HepG2 (cell line): ENCODE measurements around the gene FMC1. TPM values are rescaled to one million over a fixed set of nuclear protein-coding genes. Genes with fewer than 3 reads are reported as not detected.

Experiments used
- ATRX ChIP-seq: sonication (generic); formaldehyde crosslinking; IDR thresholded peaks from 2 replicates; pipeline ENCODE4 v1.4.0; 2020; ENCODE audit warnings: missing genetic modification reagents, borderline replicate concordance
- RAD21 ChIP-seq: fragments of 450-650 bp; formaldehyde crosslinking; IDR thresholded peaks from 2 replicates; pipeline ENCODE4 v1.5.0; 2020; ENCODE audit warnings: mild to moderate bottlenecking
- RCOR2 ChIP-seq: IDR thresholded peaks from 2 replicates; pipeline ENCODE4 v1.6.1; 2016; ENCODE audit warnings: missing biosample characterization, missing genetic modification reagents
- RELA ChIP-seq: sonication (generic); formaldehyde crosslinking; IDR thresholded peaks from 2 replicates; pipeline ENCODE4 v1.4.0; 2020; ENCODE audit warnings: missing genetic modification reagents
- TOPORS ChIP-seq: sonication (generic); formaldehyde crosslinking; IDR thresholded peaks from 2 replicates; pipeline ENCODE4 v1.8.0; 2023; ENCODE audit warnings: mild to moderate bottlenecking, missing genetic modification reagents
- YEATS2 ChIP-seq: sonication (generic); formaldehyde crosslinking; IDR thresholded peaks from 2 replicates; pipeline ENCODE4 v1.4.0; 2020; ENCODE audit warnings: missing genetic modification reagents, borderline replicate concordance
- ZNF546 ChIP-seq: sonication (generic); formaldehyde crosslinking; conservative IDR thresholded peaks from 2 replicates; pipeline ENCODE4 v1.8.1; 2023; ENCODE audit warnings: mild to moderate bottlenecking, missing genetic modification reagents
- polyA plus RNA-seq, 8 experiments: library from polyadenylated mRNA; depleted of rRNA in 3 of 8; stranded (reverse) in 7 of 8; unstranded in 1 of 8; fragments of >200 nt; fragmentation: Illumina TruSeq in 4 of 8; extraction: Trizol in 4 of 8; gene quantifications; 2 replicates each; pipeline versions ENCODE4 v1.2.1 to v1.2.3, GENCODE V29; 2011 to 2016; ENCODE audit warnings: low read depth in 4 of 8, missing spikeins in 1 of 8, mixed read lengths in 1 of 8; ENCODE audit not compliant: insufficient read depth in 1 of 8
- total RNA-seq, 5 experiments: library from RNA; depleted of rRNA; stranded (reverse); fragments of >200 nt; fragmentation: Illumina TruSeq; extraction: Trizol; gene quantifications; 2 replicates each; pipeline ENCODE4 v1.2.3, GENCODE V29; 2016; ENCODE audit warnings: low read depth in 1 of 5
- TF ChIP-seq, protein P1 (sequence below): sonication (generic); formaldehyde crosslinking; IDR thresholded peaks from 2 replicates; pipeline ENCODE4 v1.5.0; 2020; ENCODE audit warnings: mild to moderate bottlenecking, missing genetic modification reagents, borderline replicate concordance
- TF ChIP-seq, protein P2 (sequence below): sonication (generic); formaldehyde crosslinking; IDR thresholded peaks from 2 replicates; pipeline ENCODE4 v1.4.0; 2020; ENCODE audit warnings: missing genetic modification reagents, borderline replicate concordance
- TF ChIP-seq, protein P3 (sequence below): fragments of 450-650 bp; IDR thresholded peaks from 2 replicates; pipeline ENCODE4 v1.6.1; 2017
- TF ChIP-seq, protein P4 (sequence below): sonication (generic); formaldehyde crosslinking; conservative IDR thresholded peaks from 2 replicates; pipeline ENCODE4 v1.8.1; 2023; ENCODE audit warnings: missing genetic modification reagents
- TF ChIP-seq, protein P5 (sequence below): IDR thresholded peaks from 2 replicates; pipeline ENCODE4 v1.6.1; 2016

The FMC1 gene
- total and polyA plus RNA-seq, 2 of the 13 experiments (the other 11 are each of a cell fraction or from before 2014, with no cell fraction given), result 39.2 to 50.7 TPM

DNA sequence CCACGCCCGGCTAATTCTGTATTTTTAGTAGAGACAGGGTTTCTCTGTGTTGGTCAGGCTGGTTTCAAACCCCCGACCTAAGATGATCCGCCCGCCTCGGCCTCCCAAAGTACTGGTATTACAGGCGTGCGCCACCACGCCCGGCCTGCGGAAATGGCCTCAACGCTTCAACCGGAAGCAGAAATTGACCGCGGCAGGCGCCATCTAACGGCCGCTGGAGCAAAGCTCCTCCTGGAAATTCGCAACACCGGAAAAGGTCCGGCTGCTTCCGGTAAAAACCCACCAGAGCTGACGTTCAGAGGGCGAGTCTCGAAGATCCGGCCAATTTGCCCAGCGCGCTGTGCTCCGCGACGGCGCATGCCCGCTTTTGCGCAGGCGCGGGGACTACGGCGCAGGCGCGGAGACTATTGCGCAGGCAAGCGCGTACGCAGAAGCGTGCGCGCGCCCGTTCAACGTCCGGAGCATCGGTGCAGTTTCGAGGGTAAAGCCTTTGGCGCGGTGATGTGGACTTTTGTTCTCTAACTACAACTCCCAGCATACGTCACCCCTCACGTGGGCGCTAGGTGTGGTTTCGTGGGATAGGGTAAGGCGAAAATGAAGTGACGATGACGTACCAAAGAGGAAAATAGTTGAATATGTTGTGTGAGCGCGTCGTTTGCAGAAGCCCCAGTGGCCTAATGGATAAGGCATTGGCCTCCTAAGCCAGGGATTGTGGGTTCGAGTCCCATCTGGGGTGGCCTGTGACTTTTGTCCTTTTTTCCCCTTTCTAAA lies 915 bp upstream of the FMC1 start (continued):
- peak; percentile 94 for TF ChIP-seq YEATS2 (CRISPR knock-in tag)
- TF ChIP-seq TOPORS (CRISPR knock-in tag), result peak; percentile 94; the same call in 1 of the 2 replicates
- TF ChIP-seq, protein P1, sequence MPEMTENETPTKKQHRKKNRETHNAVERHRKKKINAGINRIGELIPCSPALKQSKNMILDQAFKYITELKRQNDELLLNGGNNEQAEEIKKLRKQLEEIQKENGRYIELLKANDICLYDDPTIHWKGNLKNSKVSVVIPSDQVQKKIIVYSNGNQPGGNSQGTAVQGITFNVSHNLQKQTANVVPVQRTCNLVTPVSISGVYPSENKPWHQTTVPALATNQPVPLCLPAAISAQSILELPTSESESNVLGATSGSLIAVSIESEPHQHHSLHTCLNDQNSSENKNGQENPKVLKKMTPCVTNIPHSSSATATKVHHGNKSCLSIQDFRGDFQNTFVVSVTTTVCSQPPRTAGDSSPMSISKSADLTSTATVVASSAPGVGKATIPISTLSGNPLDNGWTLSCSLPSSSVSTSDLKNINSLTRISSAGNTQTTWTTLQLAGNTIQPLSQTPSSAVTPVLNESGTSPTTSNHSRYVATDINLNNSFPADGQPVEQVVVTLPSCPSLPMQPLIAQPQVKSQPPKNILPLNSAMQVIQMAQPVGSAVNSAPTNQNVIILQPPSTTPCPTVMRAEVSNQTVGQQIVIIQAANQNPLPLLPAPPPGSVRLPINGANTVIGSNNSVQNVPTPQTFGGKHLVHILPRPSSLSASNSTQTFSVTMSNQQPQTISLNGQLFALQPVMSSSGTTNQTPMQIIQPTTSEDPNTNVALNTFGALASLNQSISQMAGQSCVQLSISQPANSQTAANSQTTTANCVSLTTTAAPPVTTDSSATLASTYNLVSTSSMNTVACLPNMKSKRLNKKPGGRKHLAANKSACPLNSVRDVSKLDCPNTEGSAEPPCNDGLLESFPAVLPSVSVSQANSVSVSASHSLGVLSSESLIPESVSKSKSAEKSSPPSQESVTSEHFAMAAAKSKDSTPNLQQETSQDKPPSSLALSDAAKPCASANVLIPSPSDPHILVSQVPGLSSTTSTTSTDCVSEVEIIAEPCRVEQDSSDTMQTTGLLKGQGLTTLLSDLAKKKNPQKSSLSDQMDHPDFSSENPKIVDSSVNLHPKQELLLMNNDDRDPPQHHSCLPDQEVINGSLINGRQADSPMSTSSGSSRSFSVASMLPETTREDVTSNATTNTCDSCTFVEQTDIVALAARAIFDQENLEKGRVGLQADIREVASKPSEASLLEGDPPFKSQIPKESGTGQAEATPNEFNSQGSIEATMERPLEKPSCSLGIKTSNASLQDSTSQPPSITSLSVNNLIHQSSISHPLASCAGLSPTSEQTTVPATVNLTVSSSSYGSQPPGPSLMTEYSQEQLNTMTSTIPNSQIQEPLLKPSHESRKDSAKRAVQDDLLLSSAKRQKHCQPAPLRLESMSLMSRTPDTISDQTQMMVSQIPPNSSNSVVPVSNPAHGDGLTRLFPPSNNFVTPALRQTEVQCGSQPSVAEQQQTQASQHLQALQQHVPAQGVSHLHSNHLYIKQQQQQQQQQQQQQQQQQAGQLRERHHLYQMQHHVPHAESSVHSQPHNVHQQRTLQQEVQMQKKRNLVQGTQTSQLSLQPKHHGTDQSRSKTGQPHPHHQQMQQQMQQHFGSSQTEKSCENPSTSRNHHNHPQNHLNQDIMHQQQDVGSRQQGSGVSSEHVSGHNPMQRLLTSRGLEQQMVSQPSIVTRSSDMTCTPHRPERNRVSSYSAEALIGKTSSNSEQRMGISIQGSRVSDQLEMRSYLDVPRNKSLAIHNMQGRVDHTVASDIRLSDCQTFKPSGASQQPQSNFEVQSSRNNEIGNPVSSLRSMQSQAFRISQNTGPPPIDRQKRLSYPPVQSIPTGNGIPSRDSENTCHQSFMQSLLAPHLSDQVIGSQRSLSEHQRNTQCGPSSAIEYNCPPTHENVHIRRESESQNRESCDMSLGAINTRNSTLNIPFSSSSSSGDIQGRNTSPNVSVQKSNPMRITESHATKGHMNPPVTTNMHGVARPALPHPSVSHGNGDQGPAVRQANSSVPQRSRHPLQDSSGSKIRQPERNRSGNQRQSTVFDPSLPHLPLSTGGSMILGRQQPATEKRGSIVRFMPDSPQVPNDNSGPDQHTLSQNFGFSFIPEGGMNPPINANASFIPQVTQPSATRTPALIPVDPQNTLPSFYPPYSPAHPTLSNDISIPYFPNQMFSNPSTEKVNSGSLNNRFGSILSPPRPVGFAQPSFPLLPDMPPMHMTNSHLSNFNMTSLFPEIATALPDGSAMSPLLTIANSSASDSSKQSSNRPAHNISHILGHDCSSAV (CRISPR knock-in tag), result no peak
- 0 out of 2 replicates have a peak, but pooled peaks have one; percentile 22 for TF ChIP-seq RELA (CRISPR knock-in tag)
- TF ChIP-seq ZNF546, result peak; percentile 37; the same call in 1 of the 2 replicates
- TF ChIP-seq ATRX (CRISPR knock-in tag), result no peak
- peak; percentile 51 for TF ChIP-seq RAD21
- TF ChIP-seq, protein P2, sequence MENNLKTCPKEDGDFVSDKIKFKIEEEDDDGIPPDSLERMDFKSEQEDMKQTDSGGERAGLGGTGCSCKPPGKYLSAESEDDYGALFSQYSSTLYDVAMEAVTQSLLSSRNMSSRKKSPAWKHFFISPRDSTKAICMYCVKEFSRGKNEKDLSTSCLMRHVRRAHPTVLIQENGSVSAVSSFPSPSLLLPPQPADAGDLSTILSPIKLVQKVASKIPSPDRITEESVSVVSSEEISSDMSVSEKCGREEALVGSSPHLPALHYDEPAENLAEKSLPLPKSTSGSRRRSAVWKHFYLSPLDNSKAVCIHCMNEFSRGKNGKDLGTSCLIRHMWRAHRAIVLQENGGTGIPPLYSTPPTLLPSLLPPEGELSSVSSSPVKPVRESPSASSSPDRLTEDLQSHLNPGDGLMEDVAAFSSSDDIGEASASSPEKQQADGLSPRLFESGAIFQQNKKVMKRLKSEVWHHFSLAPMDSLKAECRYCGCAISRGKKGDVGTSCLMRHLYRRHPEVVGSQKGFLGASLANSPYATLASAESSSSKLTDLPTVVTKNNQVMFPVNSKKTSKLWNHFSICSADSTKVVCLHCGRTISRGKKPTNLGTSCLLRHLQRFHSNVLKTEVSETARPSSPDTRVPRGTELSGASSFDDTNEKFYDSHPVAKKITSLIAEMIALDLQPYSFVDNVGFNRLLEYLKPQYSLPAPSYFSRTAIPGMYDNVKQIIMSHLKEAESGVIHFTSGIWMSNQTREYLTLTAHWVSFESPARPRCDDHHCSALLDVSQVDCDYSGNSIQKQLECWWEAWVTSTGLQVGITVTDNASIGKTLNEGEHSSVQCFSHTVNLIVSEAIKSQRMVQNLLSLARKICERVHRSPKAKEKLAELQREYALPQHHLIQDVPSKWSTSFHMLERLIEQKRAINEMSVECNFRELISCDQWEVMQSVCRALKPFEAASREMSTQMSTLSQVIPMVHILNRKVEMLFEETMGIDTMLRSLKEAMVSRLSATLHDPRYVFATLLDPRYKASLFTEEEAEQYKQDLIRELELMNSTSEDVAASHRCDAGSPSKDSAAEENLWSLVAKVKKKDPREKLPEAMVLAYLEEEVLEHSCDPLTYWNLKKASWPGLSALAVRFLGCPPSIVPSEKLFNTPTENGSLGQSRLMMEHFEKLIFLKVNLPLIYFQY (CRISPR knock-in tag), result no peak
- TF ChIP-seq, protein P3, sequence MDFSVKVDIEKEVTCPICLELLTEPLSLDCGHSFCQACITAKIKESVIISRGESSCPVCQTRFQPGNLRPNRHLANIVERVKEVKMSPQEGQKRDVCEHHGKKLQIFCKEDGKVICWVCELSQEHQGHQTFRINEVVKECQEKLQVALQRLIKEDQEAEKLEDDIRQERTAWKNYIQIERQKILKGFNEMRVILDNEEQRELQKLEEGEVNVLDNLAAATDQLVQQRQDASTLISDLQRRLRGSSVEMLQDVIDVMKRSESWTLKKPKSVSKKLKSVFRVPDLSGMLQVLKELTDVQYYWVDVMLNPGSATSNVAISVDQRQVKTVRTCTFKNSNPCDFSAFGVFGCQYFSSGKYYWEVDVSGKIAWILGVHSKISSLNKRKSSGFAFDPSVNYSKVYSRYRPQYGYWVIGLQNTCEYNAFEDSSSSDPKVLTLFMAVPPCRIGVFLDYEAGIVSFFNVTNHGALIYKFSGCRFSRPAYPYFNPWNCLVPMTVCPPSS, result no peak
- TF ChIP-seq, protein P4, sequence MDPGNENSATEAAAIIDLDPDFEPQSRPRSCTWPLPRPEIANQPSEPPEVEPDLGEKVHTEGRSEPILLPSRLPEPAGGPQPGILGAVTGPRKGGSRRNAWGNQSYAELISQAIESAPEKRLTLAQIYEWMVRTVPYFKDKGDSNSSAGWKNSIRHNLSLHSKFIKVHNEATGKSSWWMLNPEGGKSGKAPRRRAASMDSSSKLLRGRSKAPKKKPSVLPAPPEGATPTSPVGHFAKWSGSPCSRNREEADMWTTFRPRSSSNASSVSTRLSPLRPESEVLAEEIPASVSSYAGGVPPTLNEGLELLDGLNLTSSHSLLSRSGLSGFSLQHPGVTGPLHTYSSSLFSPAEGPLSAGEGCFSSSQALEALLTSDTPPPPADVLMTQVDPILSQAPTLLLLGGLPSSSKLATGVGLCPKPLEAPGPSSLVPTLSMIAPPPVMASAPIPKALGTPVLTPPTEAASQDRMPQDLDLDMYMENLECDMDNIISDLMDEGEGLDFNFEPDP (CRISPR knock-in tag), result no peak
- TF ChIP-seq RCOR2 (CRISPR knock-in tag), result peak; percentile 90
- TF ChIP-seq, protein P5, sequence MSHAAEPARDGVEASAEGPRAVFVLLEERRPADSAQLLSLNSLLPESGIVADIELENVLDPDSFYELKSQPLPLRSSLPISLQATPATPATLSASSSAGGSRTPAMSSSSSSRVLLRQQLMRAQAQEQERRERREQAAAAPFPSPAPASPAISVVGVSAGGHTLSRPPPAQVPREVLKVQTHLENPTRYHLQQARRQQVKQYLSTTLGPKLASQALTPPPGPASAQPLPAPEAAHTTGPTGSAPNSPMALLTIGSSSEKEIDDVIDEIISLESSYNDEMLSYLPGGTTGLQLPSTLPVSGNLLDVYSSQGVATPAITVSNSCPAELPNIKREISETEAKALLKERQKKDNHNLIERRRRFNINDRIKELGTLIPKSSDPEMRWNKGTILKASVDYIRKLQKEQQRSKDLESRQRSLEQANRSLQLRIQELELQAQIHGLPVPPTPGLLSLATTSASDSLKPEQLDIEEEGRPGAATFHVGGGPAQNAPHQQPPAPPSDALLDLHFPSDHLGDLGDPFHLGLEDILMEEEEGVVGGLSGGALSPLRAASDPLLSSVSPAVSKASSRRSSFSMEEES (CRISPR knock-in tag), result peak; percentile 88
